ENCODE measurements around the gene IL27RA. TPM values are rescaled to one million over a fixed set of nuclear protein-coding genes. Genes with fewer than 3 reads are reported as not detected.

The IL27RA gene
- total and polyA plus RNA-seq, 7 experiments from 2014 or later: 32.1 to 120 (median 83.2) TPM

DNA sequence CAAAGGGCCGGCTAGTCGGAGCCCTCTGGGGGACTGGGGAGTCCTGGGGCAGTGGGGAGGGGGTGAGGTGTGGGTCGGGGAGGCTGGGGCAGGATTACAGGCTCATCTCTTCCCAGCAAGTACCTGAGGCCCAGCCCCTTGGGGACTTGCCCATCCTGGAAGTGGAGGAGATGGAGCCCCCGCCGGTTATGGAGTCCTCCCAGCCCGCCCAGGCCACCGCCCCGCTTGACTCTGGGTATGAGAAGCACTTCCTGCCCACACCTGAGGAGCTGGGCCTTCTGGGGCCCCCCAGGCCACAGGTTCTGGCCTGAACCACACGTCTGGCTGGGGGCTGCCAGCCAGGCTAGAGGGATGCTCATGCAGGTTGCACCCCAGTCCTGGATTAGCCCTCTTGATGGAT, 20.4 kb downstream of the IL27RA start:
- CTCF ChIA-PET: interaction anchor here (1.4 to 1.5 kb wide), 2 partner anchors 85 to 92 kb away, joined by 3 to 4 read pairs; partner anchors contain the start of gene ASF1B
- H3K4me3 ChIP-seq (ENCODE audit: low read length): no peak overlapping the region
- POLR2A ChIA-PET: interaction anchor here (1.3 kb wide), 1 partner anchor 264 kb away, joined by 3 read pairs; no protein-coding TSS in a partner anchor
- peaks cover 9 to 57% (median 27%) of the 10 kb centered on the region in 3 experiments for H3K36me3 ChIP-seq (ENCODE audit: control insufficient read depth in 2 of 3, insufficient read depth in 3 of 3, low read length in 3 of 3)
- H3K27ac ChIP-seq (ENCODE audit: low read depth, low read length): no peak overlapping the region
- Mint-ChIP-seq H3K4me3 (no peak overlapping the region), H3K4me1 (peaks cover 3 to 11% (median 5%) of the 10 kb centered on the region in 7 donors), H3K36me3 (peaks cover 9 to 42% (median 32%) of the 10 kb centered on the region in 5 donors), H3K9me3 (peaks cover 0 to 5% (median 0%) of the 10 kb centered on the region in 11 donors), H3K27ac (peak overlapping the region in 1 of 9 donors; percentile 66), H3K27me3 (peaks cover 0 to 8% (median 0%) of the 10 kb centered on the region in 5 donors)
- ATAC-seq (no peak), DNase-seq (no peak)
- peaks cover 0 to 4% of the 10 kb centered on the region in 2 donors for H3K4me1 ChIP-seq (ENCODE audit: control insufficient read depth in 2 of 2, insufficient read depth in 2 of 2, low read length in 2 of 2)
- no peaks in the 10 kb centered on the region for H3K27me3 ChIP-seq (ENCODE audit: control insufficient read depth in 2 of 2, insufficient read depth in 2 of 2, low read length in 2 of 2)
- H3K9me3 ChIP-seq (ENCODE audit: control insufficient read depth in 2 of 3, low read length in 3 of 3): no peaks in the 10 kb centered on the region
- intact Hi-C loops (cut with micrococcal nuclease): no loop called here

DNA sequence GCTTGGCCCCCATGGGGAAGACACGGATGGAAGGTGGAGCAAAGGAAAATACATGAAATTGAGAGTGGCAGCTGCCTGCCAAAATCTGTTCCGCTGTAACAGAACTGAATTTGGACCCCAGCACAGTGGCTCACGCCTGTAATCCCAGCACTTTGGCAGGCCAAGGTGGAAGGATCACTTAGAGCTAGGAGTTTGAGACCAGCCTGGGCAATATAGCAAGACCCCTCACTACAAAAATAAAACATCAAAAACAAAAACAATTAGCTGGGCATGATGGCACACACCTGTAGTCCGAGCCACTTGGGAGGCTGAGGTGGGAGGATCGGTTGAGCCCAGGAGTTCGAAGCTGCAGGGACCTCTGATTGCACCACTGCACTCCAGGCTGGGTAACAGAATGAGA, 20.9 kb downstream of the IL27RA start:
- Mint-ChIP-seq H3K36me3 (peaks cover 9 to 42% (median 32%) of the 10 kb centered on the region in 5 donors), H3K9me3 (peaks cover 0 to 5% (median 0%) of the 10 kb centered on the region in 11 donors), H3K4me3 (no peak overlapping the region), H3K4me1 (peaks cover 3 to 12% (median 5%) of the 10 kb centered on the region in 7 donors), H3K27ac (peak overlapping the region in 2 of 9 donors; percentile 66 to 75), H3K27me3 (peaks cover 0 to 11% (median 0%) of the 10 kb centered on the region in 5 donors)
- POLR2A ChIA-PET: interaction anchor here (1.1 to 1.3 kb wide), 2 partner anchors 15 to 264 kb away, joined by 3 read pairs; no protein-coding TSS in a partner anchor
- H3K9me3 ChIP-seq (ENCODE audit: control insufficient read depth in 2 of 3, low read length in 3 of 3): no peaks in the 10 kb centered on the region
- DNase-seq (no peak), ATAC-seq (no peak)
- H3K4me3 ChIP-seq (ENCODE audit: low read length): no peak overlapping the region
- CTCF ChIA-PET: interaction anchor here (0.6 to 1.5 kb wide), 6 partner anchors 12 to 452 kb away, joined by 3 to 4 read pairs (median 3); partner anchors contain the start of gene ASF1B
- peaks cover 0 to 4% of the 10 kb centered on the region in 2 donors for H3K4me1 ChIP-seq (ENCODE audit: control insufficient read depth in 2 of 2, insufficient read depth in 2 of 2, low read length in 2 of 2)
- no peaks in the 10 kb centered on the region for H3K27me3 ChIP-seq (ENCODE audit: control insufficient read depth in 2 of 2, insufficient read depth in 2 of 2, low read length in 2 of 2)
- H3K36me3 ChIP-seq (ENCODE audit: control insufficient read depth in 2 of 3, insufficient read depth in 3 of 3, low read length in 3 of 3): peaks cover 9 to 53% (median 27%) of the 10 kb centered on the region in 3 experiments
- H3K27ac ChIP-seq (ENCODE audit: low read depth, low read length): no peak overlapping the region
- intact Hi-C loops (cut with micrococcal nuclease): no loop called here

GRCh38 chr19:14053032-14053431, 21.5 kb downstream of the IL27RA start:
- Mint-ChIP-seq H3K4me1 (peaks cover 4 to 17% (median 9%) of the 10 kb centered on the region in 7 donors), H3K9me3 (peaks cover 0 to 5% (median 0%) of the 10 kb centered on the region in 11 donors), H3K4me3 (no peak overlapping the region), H3K27me3 (peaks cover 0 to 16% (median under 1%) of the 10 kb centered on the region in 5 donors), H3K27ac (peak overlapping the region in 2 of 9 donors; percentile 12 to 21), H3K36me3 (peaks cover 9 to 42% (median 31%) of the 10 kb centered on the region in 5 donors)
- ChIA-PET POLR2A (interaction anchor here (0.7 to 1.3 kb wide), 4 partner anchors 16 to 265 kb away, joined by 3 read pairs; no protein-coding TSS in a partner anchor), CTCF (interaction anchor here (0.6 to 1.4 kb wide), 5 partner anchors 12 to 452 kb away, joined by 3 read pairs; no protein-coding TSS in a partner anchor)
- intact Hi-C loops (cut with micrococcal nuclease): no loop called here
- DNase-seq (no peak), ATAC-seq (no peak)
- H3K27me3 ChIP-seq (ENCODE audit: control insufficient read depth in 2 of 2, insufficient read depth in 2 of 2, low read length in 2 of 2): peaks cover under 1 to 4% of the 10 kb centered on the region in 2 donors
- no peak overlapping the region for H3K4me3 ChIP-seq (ENCODE audit: low read length)
- H3K36me3 ChIP-seq (ENCODE audit: control insufficient read depth in 2 of 3, insufficient read depth in 3 of 3, low read length in 3 of 3): peaks cover 9 to 49% (median 27%) of the 10 kb centered on the region in 3 experiments
- no peak overlapping the region for H3K27ac ChIP-seq (ENCODE audit: low read depth, low read length)
- no peaks in the 10 kb centered on the region for H3K9me3 ChIP-seq (ENCODE audit: control insufficient read depth in 2 of 3, low read length in 3 of 3)
- H3K4me1 ChIP-seq (ENCODE audit: control insufficient read depth in 2 of 2, insufficient read depth in 2 of 2, low read length in 2 of 2): peaks cover 4% of the 10 kb centered on the region in 2 donors

- peaks cover 4 to 21% (median 5%) of the 10 kb centered on the region in 5 donors for H3K27me3 Mint-ChIP-seq
- H3K4me1 ChIP-seq (ENCODE audit: control insufficient read depth in 2 of 2, insufficient read depth in 2 of 2, low read length in 2 of 2): peaks cover 4 to 6% of the 10 kb centered on the region in 2 donors
- DNase-seq: no peak
- no peaks in the 10 kb centered on the region for H3K9me3 ChIP-seq (ENCODE audit: control insufficient read depth in 2 of 3, low read length in 3 of 3)
- peaks cover 9 to 45% (median 24%) of the 10 kb centered on the region in 3 experiments for H3K36me3 ChIP-seq (ENCODE audit: control insufficient read depth in 2 of 3, insufficient read depth in 3 of 3, low read length in 3 of 3)
- peak overlapping the region in 2 of 9 donors; percentile 16 to 72 for H3K27ac Mint-ChIP-seq
- POLR2A ChIA-PET: interaction anchor here (0.7 to 1.5 kb wide), 5 partner anchors 16 to 265 kb away, joined by 3 to 4 read pairs (median 3); partner anchors contain the start of gene IL27RA
- H3K36me3 Mint-ChIP-seq: peaks cover 6 to 39% (median 27%) of the 10 kb centered on the region in 5 donors
- no peak overlapping the region for H3K4me3 Mint-ChIP-seq
- no peak overlapping the region for H3K4me3 ChIP-seq (ENCODE audit: low read length)
- CTCF ChIA-PET: interaction anchor here (1.1 kb wide), 1 partner anchor 17 kb away, joined by 3 read pairs; no protein-coding TSS in a partner anchor
- H3K27me3 ChIP-seq (ENCODE audit: control insufficient read depth in 2 of 2, insufficient read depth in 2 of 2, low read length in 2 of 2): peaks cover 5 to 9% of the 10 kb centered on the region in 2 donors
- H3K27ac ChIP-seq (ENCODE audit: low read depth, low read length): no peak overlapping the region
- no peak for ATAC-seq
- H3K4me1 Mint-ChIP-seq: peaks cover 8 to 21% (median 14%) of the 10 kb centered on the region in 7 donors
- intact Hi-C loops (cut with micrococcal nuclease): no loop called here
- peaks cover 0 to 6% (median 0%) of the 10 kb centered on the region in 11 donors for H3K9me3 Mint-ChIP-seq
These were observed 21.9 kb downstream of the IL27RA start for GRCh38 chr19:14053500-14053899.

GRCh38 chr19:14054099-14054498, 22.5 kb downstream of the IL27RA start:
- Histone ChIP-seq H3K27me3 (ENCODE audit: control insufficient read depth in 2 of 2, insufficient read depth in 2 of 2, low read length in 2 of 2) (peaks cover 5 to 15% of the 10 kb centered on the region in 2 donors), H3K36me3 (ENCODE audit: control insufficient read depth in 2 of 3, insufficient read depth in 3 of 3, low read length in 3 of 3) (peaks cover 9 to 39% (median 18%) of the 10 kb centered on the region in 3 experiments), H3K4me1 (ENCODE audit: control insufficient read depth in 2 of 2, insufficient read depth in 2 of 2, low read length in 2 of 2) (peaks cover 8 to 9% of the 10 kb centered on the region in 2 donors), H3K27ac (ENCODE audit: low read depth, low read length) (no peak overlapping the region), H3K4me3 (ENCODE audit: low read length) (no peak overlapping the region), H3K9me3 (ENCODE audit: control insufficient read depth in 2 of 3, low read length in 3 of 3) (no peaks in the 10 kb centered on the region)
- peaks cover 13 to 26% (median 19%) of the 10 kb centered on the region in 7 donors for H3K4me1 Mint-ChIP-seq
- no peak for DNase-seq
- H3K27me3 Mint-ChIP-seq: peaks cover 10 to 27% (median 11%) of the 10 kb centered on the region in 5 donors
- H3K36me3 Mint-ChIP-seq: peaks cover 6 to 33% (median 23%) of the 10 kb centered on the region in 5 donors
- POLR2A ChIA-PET: interaction anchor here (1.5 kb wide), 1 partner anchor 22 kb away, joined by 4 read pairs; the partner anchor contains the start of gene IL27RA
- no peak for ATAC-seq
- CTCF ChIA-PET: interaction anchor here (1.1 kb wide), 1 partner anchor 16 kb away, joined by 3 read pairs; no protein-coding TSS in a partner anchor
- intact Hi-C loops (cut with micrococcal nuclease): no loop called here
- H3K9me3 Mint-ChIP-seq: peaks cover 0 to 6% (median 0%) of the 10 kb centered on the region in 11 donors
- no peak overlapping the region for H3K4me3 Mint-ChIP-seq
- peak overlapping the region in 5 of 9 donors; percentile 6 to 72 (median 16) for H3K27ac Mint-ChIP-seq

GRCh38 chr19:14054721-14055120, 23.2 kb downstream of the IL27RA start:
- Mint-ChIP-seq H3K4me1 (peaks cover 14 to 28% (median 19%) of the 10 kb centered on the region in 7 donors), H3K27ac (peak overlapping the region in 2 of 9 donors; percentile 22 to 51), H3K27me3 (peaks cover 13 to 33% (median 17%) of the 10 kb centered on the region in 5 donors), H3K36me3 (peaks cover 6 to 31% (median 23%) of the 10 kb centered on the region in 5 donors), H3K4me3 (no peak overlapping the region), H3K9me3 (peaks cover 0 to 6% (median 0%) of the 10 kb centered on the region in 11 donors)
- ChIA-PET CTCF (interaction anchor here (1.1 kb wide), 1 partner anchor 16 kb away, joined by 3 read pairs; no protein-coding TSS in a partner anchor), POLR2A (interaction anchor here (1.5 kb wide), 1 partner anchor 23 kb away, joined by 4 read pairs; the partner anchor contains the start of gene IL27RA)
- DNase-seq (no peak), ATAC-seq (no peak)
- H3K27ac ChIP-seq (ENCODE audit: low read depth, low read length): no peak overlapping the region
- H3K4me1 ChIP-seq (ENCODE audit: control insufficient read depth in 2 of 2, insufficient read depth in 2 of 2, low read length in 2 of 2): peaks cover 9 to 10% of the 10 kb centered on the region in 2 donors
- H3K4me3 ChIP-seq (ENCODE audit: low read length): no peak overlapping the region
- H3K27me3 ChIP-seq (ENCODE audit: control insufficient read depth in 2 of 2, insufficient read depth in 2 of 2, low read length in 2 of 2): peaks cover 5 to 20% of the 10 kb centered on the region in 2 donors
- intact Hi-C loops (cut with micrococcal nuclease): no loop called here
- H3K36me3 ChIP-seq (ENCODE audit: control insufficient read depth in 2 of 3, insufficient read depth in 3 of 3, low read length in 3 of 3): peaks cover 9 to 33% (median 15%) of the 10 kb centered on the region in 3 experiments
- no peaks in the 10 kb centered on the region for H3K9me3 ChIP-seq (ENCODE audit: control insufficient read depth in 2 of 3, low read length in 3 of 3)

Measured in naive thymus-derived CD4-positive, alpha-beta T cell (primary cell).